SU-DHL-6 (cell line): ENCODE results near the gene SRPK2.

Source experiments
- H2AFZ ChIP-seq: fragments of 200-600 bp; sonication (generic); 2 replicates; pipeline ENCODE4 v1.6.1; 2014; ENCODE audit warnings: low read depth, mild to moderate bottlenecking, moderate library complexity, mixed read lengths, antibody characterized with exemption, low read length; ENCODE audit not compliant: severe bottlenecking
- H3F3A ChIP-seq: fragments of 200-600 bp; shearing (Covaris generic); 2 replicates; pipeline ENCODE4 v1.6.0; 2016; ENCODE audit warnings: antibody characterized with exemption, mild to moderate bottlenecking; ENCODE audit not compliant: insufficient read depth
- H3K27ac ChIP-seq: fragments of 200-600 bp; sonication (generic); 2 replicates; pipeline ENCODE4 v1.5.1; 2016; ENCODE audit warnings: low read depth, mild to moderate bottlenecking, low read length, moderate library complexity, mixed read lengths
- H3K27me3 ChIP-seq: fragments of 200-600 bp; sonication (generic), shearing (Covaris generic); 2 replicates; pipeline ENCODE4 v1.6.0; 2014; ENCODE audit warnings: mild to moderate bottlenecking, low read length
- H3K36me3 ChIP-seq: fragments of 200-600 bp; sonication (generic); 2 replicates; pipeline ENCODE4 v1.6.1; 2014; ENCODE audit warnings: mild to moderate bottlenecking, low read length, mixed read lengths
- H3K4me2 ChIP-seq: fragments of 300-600, 200-600 bp; shearing (Covaris generic), sonication (generic); 2 replicates; pipeline ENCODE4 v1.6.0; 2014; ENCODE audit warnings: low read length, low read depth, mild to moderate bottlenecking; ENCODE audit not compliant: poor library complexity, severe bottlenecking
- H3K4me3 ChIP-seq: fragments of 200-600 bp; sonication (generic); 2 replicates; pipeline ENCODE4 v1.5.1; 2014; ENCODE audit warnings: antibody characterized with exemption, low read length, mild to moderate bottlenecking, mixed read lengths; ENCODE audit not compliant: insufficient read depth, poor library complexity, severe bottlenecking
- H3K79me2 ChIP-seq: fragments of 200-600 bp; sonication (generic); 2 replicates; pipeline ENCODE4 v1.6.1; 2014; ENCODE audit warnings: mild to moderate bottlenecking, low read length, moderate library complexity; ENCODE audit not compliant: insufficient read depth
- H3K9ac ChIP-seq: fragments of 200-600 bp; sonication (generic); 2 replicates; pipeline ENCODE4 v1.7.0; 2014; ENCODE audit warnings: mild to moderate bottlenecking, low read length
- H3K9me2 ChIP-seq: fragments of 200-600 bp; sonication (generic); replicated peaks from 2 replicates; pipeline ENCODE4 v1.6.1; 2014; ENCODE audit warnings: low read length; ENCODE audit not compliant: insufficient read depth
- H3K9me3 ChIP-seq: fragments of 200-600 bp; sonication (generic); 2 replicates; pipeline ENCODE4 v1.6.1; 2014; ENCODE audit warnings: low read length, mixed read lengths; ENCODE audit not compliant: insufficient read depth
- H4K20me1 ChIP-seq: fragments of 200-600 bp; sonication (generic); 2 replicates; pipeline ENCODE4 v1.6.1; 2014; ENCODE audit warnings: low read depth, mild to moderate bottlenecking, antibody characterized with exemption, low read length, moderate library complexity, mixed read lengths
- CTCF ChIP-seq: fragments of 200-600 bp; sonication (generic); IDR thresholded peaks from one replicate; pipeline ENCODE4 v1.5.1; 2017; ENCODE audit warnings: antibody characterized with exemption, mild to moderate bottlenecking, low read length, moderate library complexity; ENCODE audit not compliant: insufficient read depth, poor library complexity, severe bottlenecking
- EZH2phosphoT487 ChIP-seq: fragments of 200-600 bp; sonication (generic), shearing (Covaris generic); conservative IDR thresholded peaks from 2 replicates; pipeline ENCODE4 v1.6.1; 2018; ENCODE audit warnings: mild to moderate bottlenecking, antibody characterized with exemption, low read length, moderate library complexity, mixed read lengths

Gene SRPK2

DNA sequence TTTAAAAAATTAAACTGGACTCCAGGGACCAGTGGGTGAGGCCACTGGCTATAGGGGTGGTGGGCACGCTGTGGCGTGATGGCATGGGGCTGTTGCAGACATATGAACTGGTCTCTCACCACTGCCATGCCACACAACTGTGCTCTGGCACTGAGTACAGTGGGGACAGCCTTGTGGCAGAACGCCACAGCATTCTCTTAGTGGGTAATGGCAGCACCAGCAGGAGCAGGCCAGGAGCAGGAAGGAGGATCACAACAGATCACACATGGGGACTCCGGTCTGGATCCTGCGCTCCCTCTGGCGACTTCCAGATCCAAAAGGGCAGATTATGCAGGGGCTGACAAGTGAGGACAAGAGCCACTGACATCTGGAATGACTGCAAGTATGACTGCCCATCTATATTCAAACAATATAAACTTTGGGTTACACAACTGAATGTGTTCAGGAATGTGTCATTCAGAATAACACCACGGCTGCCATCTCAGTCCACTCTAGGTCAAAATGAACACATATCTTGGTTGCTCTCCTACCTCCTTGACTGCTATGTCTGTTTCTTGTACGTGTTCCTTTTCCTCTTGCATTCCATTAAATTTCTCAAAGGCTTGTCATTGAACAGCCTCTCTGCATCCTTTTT is 198.7 kb downstream of the SRPK2 start:
- Histone ChIP-seq H3K9ac (no peak overlapping the region), H3K27ac (no peak overlapping the region), H3K4me2 (no peak overlapping the region), H3K4me3 (no peak overlapping the region), H3K27me3 (no peaks in the 10 kb centered on the region), H4K20me1 (0 out of 2 replicates have a peak, but pooled peaks cover 3% of the 10 kb centered on the region), H3K9me3 (no peaks in the 10 kb centered on the region), H3K36me3 (no peaks in the 10 kb centered on the region), H2AFZ (no peak overlapping the region), H3K9me2 (no peaks in the 10 kb centered on the region), H3F3A (no peaks in the 10 kb centered on the region), H3K79me2 (no peaks in the 10 kb centered on the region)
- TF ChIP-seq EZH2phosphoT487 (no peak), CTCF (no peak)

DNA sequence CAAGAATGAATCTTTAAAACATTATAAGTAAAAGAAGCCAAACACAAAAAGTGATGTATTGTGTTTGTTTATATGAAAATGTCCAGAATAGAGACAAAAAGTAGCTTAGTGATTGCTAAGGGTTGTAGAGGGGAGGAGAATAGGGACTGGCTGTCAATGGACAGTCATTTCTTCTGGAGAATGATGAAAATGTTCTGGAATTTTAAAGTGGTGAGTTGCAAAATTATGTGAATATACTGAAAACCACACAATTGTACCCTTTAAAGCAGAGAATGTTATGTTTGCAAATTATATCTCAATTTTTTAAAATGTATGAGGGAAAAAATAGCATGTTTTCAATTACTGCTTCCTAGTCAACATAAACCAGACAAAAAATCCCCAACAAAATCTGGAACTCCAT is 200.5 kb downstream of the SRPK2 start:
- H3K4me3 ChIP-seq = no peak overlapping the region
- no peak overlapping the region for H3K4me2 ChIP-seq
- H3K27ac ChIP-seq = no peak overlapping the region
- no peaks in the 10 kb centered on the region for H3K9me3 ChIP-seq
- no peaks in the 10 kb centered on the region for H3K9me2 ChIP-seq
- TF ChIP-seq CTCF = no peak
- H4K20me1 ChIP-seq = 0 out of 2 replicates have a peak, but pooled peaks cover 3% of the 10 kb centered on the region
- H3K9ac ChIP-seq = no peak overlapping the region
- no peaks in the 10 kb centered on the region for H3K27me3 ChIP-seq
- no peaks in the 10 kb centered on the region for H3F3A ChIP-seq
- H3K36me3 ChIP-seq = no peaks in the 10 kb centered on the region
- 0 out of 2 replicates have a peak, but pooled peaks cover 4% of the 10 kb centered on the region for H3K79me2 ChIP-seq
- no peak overlapping the region for H2AFZ ChIP-seq

- Histone ChIP-seq H3K27me3 (no peaks in the 10 kb centered on the region), H3K9me3 (no peaks in the 10 kb centered on the region), H3K9ac (no peak overlapping the region), H3K79me2 (0 out of 2 replicates have a peak, but pooled peaks cover 4% of the 10 kb centered on the region), H3K27ac (no peak overlapping the region), H2AFZ (no peak overlapping the region), H3F3A (no peaks in the 10 kb centered on the region), H4K20me1 (0 out of 2 replicates have a peak, but pooled peaks cover 3% of the 10 kb centered on the region), H3K4me2 (no peak overlapping the region), H3K4me3 (no peak overlapping the region), H3K36me3 (no peaks in the 10 kb centered on the region), H3K9me2 (no peaks in the 10 kb centered on the region)
- TF ChIP-seq EZH2phosphoT487 = no peak
- no peak for TF ChIP-seq CTCF
These were observed 201.2 kb downstream of the SRPK2 start for GRCh38 chr7:105187302-105188169.
